GM23338 (cell line): ENCODE measurements around the gene SMIM13. TPM values are rescaled to one million over a fixed set of nuclear protein-coding genes. Genes with fewer than 3 reads are reported as not detected.

Experiments
- ATAC-seq: fragments of 200-7000 bp; cut with Tn5 transposase; 3 replicates; pipeline ENCODE4 v1.9.1; 2020
- DNase-seq: peaks from one replicate; pipeline ENCODE4 v3.0.0-alpha.2; 2015; ENCODE audit warnings: low spot score
- H2AFZ ChIP-seq: fragments of 200-600 bp; sonication (generic); 2 replicates; pipeline ENCODE4 v1.8.0; 2016; ENCODE audit warnings: antibody characterized with exemption, mild to moderate bottlenecking, moderate library complexity
- H3F3A ChIP-seq: fragments of 200-600 bp; sonication (generic); replicated peaks from 2 replicates; pipeline ENCODE4 v1.8.0; 2017; ENCODE audit warnings: antibody characterized with exemption, mixed run types, low read depth
- H3K27ac ChIP-seq: fragments of 200-600 bp; sonication (generic); 2 replicates; pipeline ENCODE4 v1.6.1; 2016; ENCODE audit warnings: low read depth
- H3K27me3 ChIP-seq: fragments of 200-600 bp; sonication (generic); 2 replicates; pipeline ENCODE4 v1.8.0; 2016; ENCODE audit warnings: mild to moderate bottlenecking, mixed run types, moderate library complexity; ENCODE audit not compliant: insufficient read depth
- H3K36me3 ChIP-seq: fragments of 200-600 bp; sonication (generic); 2 replicates; pipeline ENCODE4 v1.8.0; 2016; ENCODE audit warnings: mild to moderate bottlenecking; ENCODE audit not compliant: insufficient read depth
- H3K4me1 ChIP-seq: fragments of 200-600 bp; sonication (generic); 2 replicates; pipeline ENCODE4 v1.8.0; 2016; ENCODE audit warnings: mild to moderate bottlenecking, moderate library complexity; ENCODE audit not compliant: insufficient read depth
- H3K4me2 ChIP-seq: fragments of 200-600 bp; sonication (generic); 2 replicates; pipeline ENCODE4 v1.7.1; 2017; ENCODE audit warnings: mixed run types
- H3K4me3 ChIP-seq: fragments of 200-600 bp; sonication (generic); 2 replicates; pipeline ENCODE4 v1.6.1; 2016; ENCODE audit warnings: mixed run types
- H3K79me2 ChIP-seq: fragments of 200-600 bp; sonication (generic); replicated peaks from 2 replicates; pipeline ENCODE4 v1.8.0; 2017; ENCODE audit warnings: mild to moderate bottlenecking; ENCODE audit not compliant: insufficient read depth
- H3K9me2 ChIP-seq: fragments of 200-600 bp; sonication (generic); 2 replicates; pipeline ENCODE4 v1.8.0; 2017; ENCODE audit not compliant: insufficient read depth
- H4K20me1 ChIP-seq: fragments of 200-600 bp; sonication (generic); replicated peaks from 2 replicates; pipeline ENCODE4 v1.8.0; 2017; ENCODE audit warnings: mild to moderate bottlenecking; ENCODE audit not compliant: insufficient read depth
- H3K27ac Mint-ChIP-seq: 2 replicates; pipeline ENCODE4 v1.8.0; 2020; ENCODE audit warnings: inconsistent platforms, mild to moderate bottlenecking, moderate library complexity, mixed read lengths
- H3K27me3 Mint-ChIP-seq: 3 replicates; pipeline ENCODE4 v1.8.0; 2022; ENCODE audit warnings: low read depth, mild to moderate bottlenecking, moderate library complexity, mixed read lengths, inconsistent platforms; ENCODE audit not compliant: insufficient read depth, poor library complexity
- H3K36me3 Mint-ChIP-seq: 3 replicates; pipeline ENCODE4 v1.8.0; 2021; ENCODE audit warnings: low read depth, mild to moderate bottlenecking, inconsistent platforms, moderate library complexity, mixed read lengths
- H3K4me1 Mint-ChIP-seq: 3 replicates; pipeline ENCODE4 v1.8.0; 2020; ENCODE audit warnings: mild to moderate bottlenecking, inconsistent platforms, mixed read lengths
- H3K4me3 Mint-ChIP-seq: 3 replicates; pipeline ENCODE4 v1.8.0; 2021; ENCODE audit warnings: moderate library complexity, mild to moderate bottlenecking, inconsistent platforms, mixed read lengths
- H3K9me3 Mint-ChIP-seq: 3 replicates; pipeline ENCODE4 v1.8.0; 2020; ENCODE audit warnings: moderate library complexity, mild to moderate bottlenecking, inconsistent platforms, mixed read lengths
- CREB1 ChIP-seq: fragments of 250-450 bp; sonication (Bioruptor Pico); IDR thresholded peaks from 2 replicates; pipeline ENCODE4 v1.5.0; 2020; ENCODE audit warnings: low read depth, mild to moderate bottlenecking, moderate library complexity
- EZH2 ChIP-seq: fragments of 200-600 bp; sonication (generic); IDR thresholded peaks from one replicate; pipeline ENCODE4 v1.8.0; 2017; ENCODE audit warnings: antibody characterized with exemption, mild to moderate bottlenecking, low read depth; ENCODE audit not compliant: unreplicated experiment
- EZH2phosphoT487 ChIP-seq: fragments of 200-600 bp; sonication (generic); IDR thresholded peaks from one replicate; pipeline ENCODE4 v1.8.1; 2018; ENCODE audit warnings: antibody characterized with exemption; ENCODE audit not compliant: unreplicated experiment
- POLR2AphosphoS5 ChIP-seq: IDR thresholded peaks from 2 replicates; pipeline ENCODE4 v1.6.1; 2016; ENCODE audit warnings: antibody characterized with exemption, low read depth
- STAT1 ChIP-seq: IDR thresholded peaks from one replicate; pipeline ENCODE4 v1.6.1; 2016; ENCODE audit warnings: antibody characterized with exemption; ENCODE audit not compliant: unreplicated experiment
- ZNF114 ChIP-seq: fragments of 250-450 bp; sonication (Bioruptor Pico); IDR thresholded peaks from 2 replicates; pipeline ENCODE4 v1.5.0; 2020; ENCODE audit warnings: mild to moderate bottlenecking, moderate library complexity
- ZNF331 ChIP-seq: fragments of 250-450 bp; sonication (Bioruptor Pico); IDR thresholded peaks from 2 replicates; pipeline ENCODE4 v1.5.0; 2020; ENCODE audit warnings: low read depth, mild to moderate bottlenecking, moderate library complexity
- polyA plus RNA-seq: library from polyadenylated mRNA; unstranded; fragments of >200 nt; fragmentation: Nextera tagmentation; extraction: Ambion mirVana; gene quantifications from 2 replicates; pipeline ENCODE4 v1.2.1, GENCODE V29; 2016
- total RNA-seq: library from RNA; depleted of rRNA; stranded (reverse); fragments of >200 nt; shearing (Covaris generic); gene quantifications from 2 replicates; pipeline ENCODE4 v1.2.3, GENCODE V29; 2014
- TF ChIP-seq, protein P1 (sequence below), 2 experiments: fragments of 200-600 bp in 1 of 2; sonication (generic) in 1 of 2; conservative IDR thresholded peaks; 2 replicates each; pipeline versions ENCODE4 v1.5.1 to v1.6.1; 2016 to 2017; ENCODE audit warnings: antibody characterized with exemption in 2 of 2, low read depth in 2 of 2, mild to moderate bottlenecking in 2 of 2, moderate library complexity in 1 of 2
- TF ChIP-seq, protein P2 (sequence below): IDR thresholded peaks from one replicate; pipeline ENCODE4 v1.6.1; 2018; ENCODE audit warnings: antibody characterized with exemption; ENCODE audit not compliant: unreplicated experiment
- TF ChIP-seq, protein P3 (sequence below): IDR thresholded peaks from 2 replicates; pipeline ENCODE4 v1.6.1; 2016; ENCODE audit warnings: antibody characterized with exemption
- TF ChIP-seq, protein P4 (sequence below): fragments of 250-450 bp; sonication (Bioruptor Pico); IDR thresholded peaks from 2 replicates; pipeline ENCODE4 v1.5.0; 2020; ENCODE audit warnings: mild to moderate bottlenecking, moderate library complexity

SMIM13 gene
- total and polyA plus RNA-seq, 2 experiments from 2014 or later: 7.2 to 12.7 TPM

DNA sequence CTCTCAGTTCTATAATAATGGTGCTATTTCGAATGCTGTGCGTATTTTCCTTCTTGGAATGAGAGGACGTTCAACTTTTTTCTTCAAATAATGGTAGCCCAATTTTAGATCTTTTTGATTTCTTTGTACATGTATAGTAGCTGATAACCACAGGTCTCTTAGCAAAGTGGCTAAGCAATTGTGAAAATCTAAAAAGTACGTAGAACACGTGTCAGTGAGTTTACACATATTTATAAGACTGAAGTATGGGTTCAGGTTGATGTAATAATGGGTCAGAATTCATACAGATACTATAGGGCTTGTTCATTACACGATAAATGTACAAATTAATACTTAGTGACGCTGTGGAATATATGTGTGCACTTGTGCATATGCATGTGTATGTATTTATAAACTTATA lies 1.3 kb downstream of the SMIM13 start (continued):
- no peak for TF ChIP-seq STAT1
- TF ChIP-seq, protein P1, sequence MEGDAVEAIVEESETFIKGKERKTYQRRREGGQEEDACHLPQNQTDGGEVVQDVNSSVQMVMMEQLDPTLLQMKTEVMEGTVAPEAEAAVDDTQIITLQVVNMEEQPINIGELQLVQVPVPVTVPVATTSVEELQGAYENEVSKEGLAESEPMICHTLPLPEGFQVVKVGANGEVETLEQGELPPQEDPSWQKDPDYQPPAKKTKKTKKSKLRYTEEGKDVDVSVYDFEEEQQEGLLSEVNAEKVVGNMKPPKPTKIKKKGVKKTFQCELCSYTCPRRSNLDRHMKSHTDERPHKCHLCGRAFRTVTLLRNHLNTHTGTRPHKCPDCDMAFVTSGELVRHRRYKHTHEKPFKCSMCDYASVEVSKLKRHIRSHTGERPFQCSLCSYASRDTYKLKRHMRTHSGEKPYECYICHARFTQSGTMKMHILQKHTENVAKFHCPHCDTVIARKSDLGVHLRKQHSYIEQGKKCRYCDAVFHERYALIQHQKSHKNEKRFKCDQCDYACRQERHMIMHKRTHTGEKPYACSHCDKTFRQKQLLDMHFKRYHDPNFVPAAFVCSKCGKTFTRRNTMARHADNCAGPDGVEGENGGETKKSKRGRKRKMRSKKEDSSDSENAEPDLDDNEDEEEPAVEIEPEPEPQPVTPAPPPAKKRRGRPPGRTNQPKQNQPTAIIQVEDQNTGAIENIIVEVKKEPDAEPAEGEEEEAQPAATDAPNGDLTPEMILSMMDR (conservative IDR thresholded peaks at IDR 0.05; ENCODE audit: low read depth in 2 of 2): no peak
- TF ChIP-seq ZNF114 (CRISPR knock-in tag): no peak
- TF ChIP-seq EZH2: no peak
- no peak for TF ChIP-seq EZH2phosphoT487

DNA sequence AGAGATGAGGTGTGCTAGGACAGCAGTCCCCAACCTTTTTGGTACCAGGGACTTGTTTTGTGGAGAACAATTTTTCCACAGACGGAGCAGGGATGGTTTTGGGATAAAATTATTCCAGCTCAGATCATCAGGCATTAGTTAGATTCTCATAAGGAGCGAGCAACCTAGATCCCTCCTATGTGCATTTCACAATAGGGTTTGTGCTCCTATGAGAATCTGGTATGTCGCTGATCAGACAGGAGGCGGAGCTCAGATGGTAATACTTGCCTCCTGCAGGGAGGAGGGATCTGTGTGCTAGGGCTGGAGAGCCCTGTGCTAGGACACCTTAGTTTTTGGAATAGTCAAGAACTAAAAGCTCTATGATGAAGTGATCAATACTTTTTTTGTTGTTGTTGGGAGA lies 2.5 kb downstream of the SMIM13 start:
- Mint-ChIP-seq H3K9me3 (peaks cover 4% of the 10 kb centered on the region; the same call in 1 of the 3 replicates), H3K4me3 (peak overlapping the region; percentile 69; the same call in 2 of the 3 replicates), H3K27ac (no peak overlapping the region), H3K36me3 (peaks cover 16% of the 10 kb centered on the region), H3K27me3 (peaks cover 3% of the 10 kb centered on the region), H3K4me1 (peaks cover 19% of the 10 kb centered on the region)
- Histone ChIP-seq H3K4me1 (peaks cover 23% of the 10 kb centered on the region), H3K27ac (no peak overlapping the region), H3K4me3 (peak overlapping the region; percentile 83), H2AFZ (no peak overlapping the region), H3K27me3 (no peaks in the 10 kb centered on the region), H3K36me3 (no peaks in the 10 kb centered on the region), H3K79me2 (peaks cover 70% of the 10 kb centered on the region), H4K20me1 (peaks cover 21% of the 10 kb centered on the region; the same call in 1 of the 2 replicates), H3F3A (no peaks in the 10 kb centered on the region; the same call in 1 of the 2 replicates), H3K9me2 (no peaks in the 10 kb centered on the region), H3K4me2 (peak overlapping the region; percentile 87)
- ATAC-seq (peak; percentile 3; the same call in 1 of the 3 replicates), DNase-seq (peak; percentile 65)
- TF ChIP-seq STAT1: no peak
- TF ChIP-seq CREB1 (CRISPR knock-in tag): no peak
- TF ChIP-seq EZH2phosphoT487: no peak
- TF ChIP-seq, protein P2, sequence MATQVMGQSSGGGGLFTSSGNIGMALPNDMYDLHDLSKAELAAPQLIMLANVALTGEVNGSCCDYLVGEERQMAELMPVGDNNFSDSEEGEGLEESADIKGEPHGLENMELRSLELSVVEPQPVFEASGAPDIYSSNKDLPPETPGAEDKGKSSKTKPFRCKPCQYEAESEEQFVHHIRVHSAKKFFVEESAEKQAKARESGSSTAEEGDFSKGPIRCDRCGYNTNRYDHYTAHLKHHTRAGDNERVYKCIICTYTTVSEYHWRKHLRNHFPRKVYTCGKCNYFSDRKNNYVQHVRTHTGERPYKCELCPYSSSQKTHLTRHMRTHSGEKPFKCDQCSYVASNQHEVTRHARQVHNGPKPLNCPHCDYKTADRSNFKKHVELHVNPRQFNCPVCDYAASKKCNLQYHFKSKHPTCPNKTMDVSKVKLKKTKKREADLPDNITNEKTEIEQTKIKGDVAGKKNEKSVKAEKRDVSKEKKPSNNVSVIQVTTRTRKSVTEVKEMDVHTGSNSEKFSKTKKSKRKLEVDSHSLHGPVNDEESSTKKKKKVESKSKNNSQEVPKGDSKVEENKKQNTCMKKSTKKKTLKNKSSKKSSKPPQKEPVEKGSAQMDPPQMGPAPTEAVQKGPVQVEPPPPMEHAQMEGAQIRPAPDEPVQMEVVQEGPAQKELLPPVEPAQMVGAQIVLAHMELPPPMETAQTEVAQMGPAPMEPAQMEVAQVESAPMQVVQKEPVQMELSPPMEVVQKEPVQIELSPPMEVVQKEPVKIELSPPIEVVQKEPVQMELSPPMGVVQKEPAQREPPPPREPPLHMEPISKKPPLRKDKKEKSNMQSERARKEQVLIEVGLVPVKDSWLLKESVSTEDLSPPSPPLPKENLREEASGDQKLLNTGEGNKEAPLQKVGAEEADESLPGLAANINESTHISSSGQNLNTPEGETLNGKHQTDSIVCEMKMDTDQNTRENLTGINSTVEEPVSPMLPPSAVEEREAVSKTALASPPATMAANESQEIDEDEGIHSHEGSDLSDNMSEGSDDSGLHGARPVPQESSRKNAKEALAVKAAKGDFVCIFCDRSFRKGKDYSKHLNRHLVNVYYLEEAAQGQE: no peak
- no peak for TF ChIP-seq ZNF114 (CRISPR knock-in tag)
- TF ChIP-seq, protein P3, sequence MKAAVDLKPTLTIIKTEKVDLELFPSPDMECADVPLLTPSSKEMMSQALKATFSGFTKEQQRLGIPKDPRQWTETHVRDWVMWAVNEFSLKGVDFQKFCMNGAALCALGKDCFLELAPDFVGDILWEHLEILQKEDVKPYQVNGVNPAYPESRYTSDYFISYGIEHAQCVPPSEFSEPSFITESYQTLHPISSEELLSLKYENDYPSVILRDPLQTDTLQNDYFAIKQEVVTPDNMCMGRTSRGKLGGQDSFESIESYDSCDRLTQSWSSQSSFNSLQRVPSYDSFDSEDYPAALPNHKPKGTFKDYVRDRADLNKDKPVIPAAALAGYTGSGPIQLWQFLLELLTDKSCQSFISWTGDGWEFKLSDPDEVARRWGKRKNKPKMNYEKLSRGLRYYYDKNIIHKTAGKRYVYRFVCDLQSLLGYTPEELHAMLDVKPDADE: no peak
- TF ChIP-seq, protein P4, sequence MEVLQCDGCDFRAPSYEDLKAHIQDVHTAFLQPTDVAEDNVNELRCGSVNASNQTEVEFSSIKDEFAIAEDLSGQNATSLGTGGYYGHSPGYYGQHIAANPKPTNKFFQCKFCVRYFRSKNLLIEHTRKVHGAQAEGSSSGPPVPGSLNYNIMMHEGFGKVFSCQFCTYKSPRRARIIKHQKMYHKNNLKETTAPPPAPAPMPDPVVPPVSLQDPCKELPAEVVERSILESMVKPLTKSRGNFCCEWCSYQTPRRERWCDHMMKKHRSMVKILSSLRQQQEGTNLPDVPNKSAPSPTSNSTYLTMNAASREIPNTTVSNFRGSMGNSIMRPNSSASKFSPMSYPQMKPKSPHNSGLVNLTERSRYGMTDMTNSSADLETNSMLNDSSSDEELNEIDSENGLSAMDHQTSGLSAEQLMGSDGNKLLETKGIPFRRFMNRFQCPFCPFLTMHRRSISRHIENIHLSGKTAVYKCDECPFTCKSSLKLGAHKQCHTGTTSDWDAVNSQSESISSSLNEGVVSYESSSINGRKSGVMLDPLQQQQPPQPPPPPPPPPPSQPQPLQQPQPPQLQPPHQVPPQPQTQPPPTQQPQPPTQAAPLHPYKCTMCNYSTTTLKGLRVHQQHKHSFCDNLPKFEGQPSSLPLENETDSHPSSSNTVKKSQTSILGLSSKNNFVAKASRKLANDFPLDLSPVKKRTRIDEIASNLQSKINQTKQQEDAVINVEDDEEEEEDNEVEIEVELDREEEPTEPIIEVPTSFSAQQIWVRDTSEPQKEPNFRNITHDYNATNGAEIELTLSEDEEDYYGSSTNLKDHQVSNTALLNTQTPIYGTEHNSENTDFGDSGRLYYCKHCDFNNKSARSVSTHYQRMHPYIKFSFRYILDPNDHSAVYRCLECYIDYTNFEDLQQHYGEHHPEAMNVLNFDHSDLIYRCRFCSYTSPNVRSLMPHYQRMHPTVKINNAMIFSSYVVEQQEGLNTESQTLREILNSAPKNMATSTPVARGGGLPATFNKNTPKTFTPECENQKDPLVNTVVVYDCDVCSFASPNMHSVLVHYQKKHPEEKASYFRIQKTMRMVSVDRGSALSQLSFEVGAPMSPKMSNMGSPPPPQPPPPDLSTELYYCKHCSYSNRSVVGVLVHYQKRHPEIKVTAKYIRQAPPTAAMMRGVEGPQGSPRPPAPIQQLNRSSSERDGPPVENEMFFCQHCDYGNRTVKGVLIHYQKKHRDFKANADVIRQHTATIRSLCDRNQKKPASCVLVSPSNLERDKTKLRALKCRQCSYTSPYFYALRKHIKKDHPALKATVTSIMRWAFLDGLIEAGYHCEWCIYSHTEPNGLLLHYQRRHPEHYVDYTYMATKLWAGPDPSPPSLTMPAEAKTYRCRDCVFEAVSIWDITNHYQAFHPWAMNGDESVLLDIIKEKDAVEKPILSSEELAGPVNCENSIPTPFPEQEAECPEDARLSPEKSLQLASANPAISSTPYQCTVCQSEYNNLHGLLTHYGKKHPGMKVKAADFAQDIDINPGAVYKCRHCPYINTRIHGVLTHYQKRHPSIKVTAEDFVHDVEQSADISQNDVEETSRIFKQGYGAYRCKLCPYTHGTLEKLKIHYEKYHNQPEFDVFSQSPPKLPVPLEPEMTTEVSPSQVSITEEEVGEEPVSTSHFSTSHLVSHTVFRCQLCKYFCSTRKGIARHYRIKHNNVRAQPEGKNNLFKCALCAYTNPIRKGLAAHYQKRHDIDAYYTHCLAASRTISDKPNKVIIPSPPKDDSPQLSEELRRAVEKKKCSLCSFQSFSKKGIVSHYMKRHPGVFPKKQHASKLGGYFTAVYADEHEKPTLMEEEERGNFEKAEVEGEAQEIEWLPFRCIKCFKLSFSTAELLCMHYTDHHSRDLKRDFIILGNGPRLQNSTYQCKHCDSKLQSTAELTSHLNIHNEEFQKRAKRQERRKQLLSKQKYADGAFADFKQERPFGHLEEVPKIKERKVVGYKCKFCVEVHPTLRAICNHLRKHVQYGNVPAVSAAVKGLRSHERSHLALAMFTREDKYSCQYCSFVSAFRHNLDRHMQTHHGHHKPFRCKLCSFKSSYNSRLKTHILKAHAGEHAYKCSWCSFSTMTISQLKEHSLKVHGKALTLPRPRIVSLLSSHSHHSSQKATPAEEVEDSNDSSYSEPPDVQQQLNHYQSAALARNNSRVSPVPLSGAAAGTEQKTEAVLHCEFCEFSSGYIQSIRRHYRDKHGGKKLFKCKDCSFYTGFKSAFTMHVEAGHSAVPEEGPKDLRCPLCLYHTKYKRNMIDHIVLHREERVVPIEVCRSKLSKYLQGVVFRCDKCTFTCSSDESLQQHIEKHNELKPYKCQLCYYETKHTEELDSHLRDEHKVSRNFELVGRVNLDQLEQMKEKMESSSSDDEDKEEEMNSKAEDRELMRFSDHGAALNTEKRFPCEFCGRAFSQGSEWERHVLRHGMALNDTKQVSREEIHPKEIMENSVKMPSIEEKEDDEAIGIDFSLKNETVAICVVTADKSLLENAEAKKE (CRISPR knock-in tag): no peak
- no peak for TF ChIP-seq POLR2AphosphoS5
- no peak for TF ChIP-seq ZNF331 (CRISPR knock-in tag)
- TF ChIP-seq EZH2: no peak
